ENCODE results near the gene PPP1R1C. TPM values are rescaled to one million over a fixed set of nuclear protein-coding genes. Genes with fewer than 3 reads are reported as not detected.
"Not testable (repeated sequence)": the region's sequence is repeated elsewhere in the genome, so short reads cannot be mapped to it uniquely, and the experiment has no call there.

Gene PPP1R1C
- total RNA-seq, 1 donor from 2014 or later, result not detected

- DNase-seq (ENCODE audit: extremely low spot score in 2 of 2), result no peak
- no peak for TF ChIP-seq CTCF (IDR thresholded peaks at IDR 0.05)
- no peak for TF ChIP-seq POLR2AphosphoS5 (IDR thresholded peaks at IDR 0.05; ENCODE audit: insufficient read depth in 1 of 2, low read depth in 1 of 2)
- no peak for TF ChIP-seq POLR2A (IDR thresholded peaks at IDR 0.05)
Observed at GRCh38 chr2:181957668-181958067, 28.0 kb upstream of the PPP1R1C start.

GRCh38 chr2:181958726-181959125 is 26.9 kb upstream of the PPP1R1C start:
- Histone ChIP-seq H3K36me3 (no peaks in the 10 kb centered on the region), H3K4me3 (no peak overlapping the region), H3K4me1 (peaks cover 11% of the 10 kb centered on the region), H3K9me3 (no peaks in the 10 kb centered on the region), H3K27ac (no peak overlapping the region), H3K27me3 (no peaks in the 10 kb centered on the region)
- intact Hi-C loops (cut with DNase I), result no loop called here
- no peak for TF ChIP-seq POLR2AphosphoS5 (IDR thresholded peaks at IDR 0.05; ENCODE audit: insufficient read depth in 1 of 2, low read depth in 1 of 2)
- no peak for TF ChIP-seq CTCF (IDR thresholded peaks at IDR 0.05)
- no peak for TF ChIP-seq POLR2A (IDR thresholded peaks at IDR 0.05)
- DNase-seq (ENCODE audit: extremely low spot score in 2 of 2), result no peak

More at GRCh38 chr2:181957668-181958067, 28.0 kb upstream of the PPP1R1C start:
- Histone ChIP-seq H3K4me1 (peaks cover 11% of the 10 kb centered on the region), H3K36me3 (no peaks in the 10 kb centered on the region), H3K27me3 (no peaks in the 10 kb centered on the region), H3K9me3 (no peaks in the 10 kb centered on the region), H3K4me3 (no peak overlapping the region), H3K27ac (no peak overlapping the region)
- intact Hi-C loops (cut with DNase I), result no loop called here

- no peaks in the 10 kb centered on the region for H3K36me3 ChIP-seq
- no peak overlapping the region for H3K27ac ChIP-seq
- no peak for DNase-seq (ENCODE audit: extremely low spot score in 2 of 2)
- H3K4me3 ChIP-seq, result no peak overlapping the region
- peaks cover 8% of the 10 kb centered on the region for H3K4me1 ChIP-seq
- TF ChIP-seq CTCF (IDR thresholded peaks at IDR 0.05) (no peak), POLR2AphosphoS5 (IDR thresholded peaks at IDR 0.05; ENCODE audit: insufficient read depth in 1 of 2, low read depth in 1 of 2) (no peak), POLR2A (IDR thresholded peaks at IDR 0.05) (no peak)
- H3K9me3 ChIP-seq, result no peaks in the 10 kb centered on the region
- intact Hi-C loops (cut with DNase I), result no loop called here
- no peaks in the 10 kb centered on the region for H3K27me3 ChIP-seq
Observed at GRCh38 chr2:181959508-181959907, 26.1 kb upstream of the PPP1R1C start.

- H3K9me3 ChIP-seq; H3K27me3 ChIP-seq; intact Hi-C loops (cut with DNase I); DNase-seq (ENCODE audit: extremely low spot score in 2 of 2); H3K4me3 ChIP-seq; H3K4me1 ChIP-seq; H3K27ac ChIP-seq; H3K36me3 ChIP-seq: not testable (repeated sequence)
Observed at GRCh38 chr2:181961167-181961566, 24.5 kb upstream of the PPP1R1C start.

GRCh38 chr2:181962142-181962541 is 23.5 kb upstream of the PPP1R1C start:
- H3K36me3 ChIP-seq, result no peaks in the 10 kb centered on the region
- intact Hi-C loops (cut with DNase I), result no loop called here
- no peaks in the 10 kb centered on the region for H3K9me3 ChIP-seq
- H3K4me1 ChIP-seq, result no peaks in the 10 kb centered on the region
- H3K27ac ChIP-seq, result no peak overlapping the region
- no peaks in the 10 kb centered on the region for H3K27me3 ChIP-seq
- H3K4me3 ChIP-seq, result no peak overlapping the region
- DNase-seq (ENCODE audit: extremely low spot score in 2 of 2), result no peak
- no peak for TF ChIP-seq POLR2A (IDR thresholded peaks at IDR 0.05)
- no peak for TF ChIP-seq CTCF (IDR thresholded peaks at IDR 0.05)
- no peak for TF ChIP-seq POLR2AphosphoS5 (IDR thresholded peaks at IDR 0.05; ENCODE audit: insufficient read depth in 1 of 2, low read depth in 1 of 2)

Measured in vagina (tissue), 2 donors.